ENCODE measurements around the gene FEM1A. TPM values are rescaled to one million over a fixed set of nuclear protein-coding genes. Genes with fewer than 3 reads are reported as not detected.

FEM1A gene
- total and polyA plus RNA-seq, 2 donors (not counting 1 experiment from before 2014, with no cell fraction given), result 5.8 to 18.7 TPM

GRCh38 chr19:4759388-4760284 lies 31.9 kb upstream of the FEM1A start:
- Histone ChIP-seq H3K4me1 (ENCODE audit: control insufficient read depth in 2 of 2, insufficient read depth in 2 of 2, low read length in 2 of 2) (peaks cover 12% of the 10 kb centered on the region in 2 donors), H3K79me2 (ENCODE audit: control insufficient read depth, insufficient read depth, low read length) (no peaks in the 10 kb centered on the region), H3K27me3 (replicated peaks in 1 of 4; ENCODE audit: control extremely low read depth in 1 of 4, control insufficient read depth in 3 of 4, insufficient read depth in 4 of 4, low read length in 3 of 4) (peaks cover 0 to 60% (median 22%) of the 10 kb centered on the region in 4 experiments), H3K9ac (ENCODE audit: low read length) (peak overlapping the region; percentile 60), H3K9me3 (ENCODE audit: control extremely low read depth in 1 of 3, control insufficient read depth in 2 of 3, insufficient read depth in 1 of 3, low read length in 2 of 3) (peaks cover 0 to 4% (median 0%) of the 10 kb centered on the region in 3 donors), H3K36me3 (replicated peaks in 1 of 2; ENCODE audit: control extremely low read depth in 1 of 2, control insufficient read depth in 1 of 2, extremely low read depth in 1 of 2, insufficient read depth in 2 of 2, low read length in 1 of 2) (no peaks in the 10 kb centered on the region), H4K20me1 (ENCODE audit: control insufficient read depth, insufficient read depth, low read length, poor library complexity, severe bottlenecking) (no peaks in the 10 kb centered on the region), H3K4me3 (ENCODE audit: control extremely low read depth in 1 of 5, extremely low read depth in 1 of 5, insufficient read depth in 1 of 5, low read depth in 2 of 5, low read length in 4 of 5) (peak overlapping the region in 4 of 5 experiments; percentile 10 to 63 (median 40)), H3K4me2 (replicated peaks; ENCODE audit: low read depth, low read length, poor library complexity, severe bottlenecking) (peak overlapping the region; percentile 85), H3K27ac (ENCODE audit: low read length in 2 of 2) (no peak overlapping the region), H2AFZ (ENCODE audit: insufficient read depth, low read depth, low read length, poor library complexity, severe bottlenecking) (peak overlapping the region; percentile 58)
- Mint-ChIP-seq H3K9me3 (ENCODE audit: insufficient read depth) (no peaks in the 10 kb centered on the region), H3K4me3 (peak overlapping the region; percentile 70), H3K27me3 (peaks cover 41% of the 10 kb centered on the region), H3K27ac (peak overlapping the region; percentile 32), H3K4me1 (peaks cover 8% of the 10 kb centered on the region)
- ATAC-seq (ENCODE audit: low read depth) (peak; percentile 93), DNase-seq (peak; percentile 81)
- WGBS (ENCODE audit: insufficient coverage), result 4% methylated on average over 39 of the region's 53 CpGs
- intact Hi-C loops (cut with micrococcal nuclease), result loop anchor here (1.0 kb wide), 1 partner anchor 32 kb away; the partner anchor contains the start of gene FEM1A
- TF ChIP-seq EZH2 (IDR thresholded peaks at IDR 0.05; ENCODE audit: borderline replicate concordance, insufficient read depth, low read depth, low read length, poor library complexity, severe bottlenecking) (no peak), CTCF (IDR thresholded peaks at IDR 0.05) (no peak)
- ChIA-PET CTCF (no interaction called here), POLR2A (interaction anchor here (0.7 kb wide), 1 partner anchor 79 kb away, joined by 4 read pairs; no protein-coding TSS in a partner anchor)

GRCh38 chr19:4760285-4760650 lies 31.3 kb upstream of the FEM1A start:
- peaks cover 12% of the 10 kb centered on the region in 2 donors for H3K4me1 ChIP-seq (ENCODE audit: control insufficient read depth in 2 of 2, insufficient read depth in 2 of 2, low read length in 2 of 2)
- H3K4me2 ChIP-seq (replicated peaks; ENCODE audit: low read depth, low read length, poor library complexity, severe bottlenecking), result peak overlapping the region; percentile 85
- H3K27ac ChIP-seq (ENCODE audit: low read length in 2 of 2), result no peak overlapping the region
- Mint-ChIP-seq H3K4me1 (peaks cover 8% of the 10 kb centered on the region), H3K27ac (no peak overlapping the region), H3K9me3 (ENCODE audit: insufficient read depth) (no peaks in the 10 kb centered on the region), H3K27me3 (peaks cover 46% of the 10 kb centered on the region), H3K4me3 (peak overlapping the region; percentile 70)
- no peaks in the 10 kb centered on the region for H3K36me3 ChIP-seq (replicated peaks in 1 of 2; ENCODE audit: control extremely low read depth in 1 of 2, control insufficient read depth in 1 of 2, extremely low read depth in 1 of 2, insufficient read depth in 2 of 2, low read length in 1 of 2)
- CTCF ChIA-PET, result no interaction called here
- peaks cover 0 to 4% (median 0%) of the 10 kb centered on the region in 3 donors for H3K9me3 ChIP-seq (ENCODE audit: control extremely low read depth in 1 of 3, control insufficient read depth in 2 of 3, insufficient read depth in 1 of 3, low read length in 2 of 3)
- POLR2A ChIA-PET, result no interaction called here
- peak overlapping the region; percentile 60 for H3K9ac ChIP-seq (ENCODE audit: low read length)
- ATAC-seq (ENCODE audit: low read depth) (no peak), DNase-seq (no peak)
- H3K79me2 ChIP-seq (ENCODE audit: control insufficient read depth, insufficient read depth, low read length), result no peaks in the 10 kb centered on the region
- 61% methylated on average over 6 of the region's 10 CpGs for WGBS (ENCODE audit: insufficient coverage)
- intact Hi-C loops (cut with micrococcal nuclease), result no loop called here
- H3K4me3 ChIP-seq (ENCODE audit: control extremely low read depth in 1 of 5, extremely low read depth in 1 of 5, insufficient read depth in 1 of 5, low read depth in 2 of 5, low read length in 4 of 5), result peak overlapping the region in 3 of 5 experiments; percentile 36 to 63 (median 45)
- TF ChIP-seq EZH2 (IDR thresholded peaks at IDR 0.05; ENCODE audit: borderline replicate concordance, insufficient read depth, low read depth, low read length, poor library complexity, severe bottlenecking) (no peak), CTCF (IDR thresholded peaks at IDR 0.05) (no peak)
- peak overlapping the region; percentile 58 for H2AFZ ChIP-seq (ENCODE audit: insufficient read depth, low read depth, low read length, poor library complexity, severe bottlenecking)
- H3K27me3 ChIP-seq (replicated peaks in 1 of 4; ENCODE audit: control extremely low read depth in 1 of 4, control insufficient read depth in 3 of 4, insufficient read depth in 4 of 4, low read length in 3 of 4), result peaks cover 0 to 60% (median 24%) of the 10 kb centered on the region in 4 experiments
- H4K20me1 ChIP-seq (ENCODE audit: control insufficient read depth, insufficient read depth, low read length, poor library complexity, severe bottlenecking), result no peaks in the 10 kb centered on the region
